Spinal cord (tissue), 10 donors: ENCODE measurements around the gene SCART1. TPM values are rescaled to one million over a fixed set of nuclear protein-coding genes. Genes with fewer than 3 reads are reported as not detected.
"Not testable (repeated sequence)": the region's sequence is repeated elsewhere in the genome, so short reads cannot be mapped to it uniquely, and the experiment has no call there.

Source experiments
- DNase-seq, 6 donors: peaks; one replicate each; pipeline versions ENCODE4 v3.0.0 to v3.0.0-alpha.2; 2013 to 2015; ENCODE audit warnings: low spot score in 6 of 6, low read depth in 4 of 6
- H3K27ac ChIP-seq: one replicate; pipeline ENCODE4 v1.5.1; 2013; ENCODE audit warnings: low read depth, low read length, control low read depth
- H3K27me3 ChIP-seq: one replicate; pipeline ENCODE4 v1.6.1; 2013; ENCODE audit warnings: low read length; ENCODE audit not compliant: control insufficient read depth, insufficient read depth
- H3K36me3 ChIP-seq: one replicate; pipeline ENCODE4 v1.6.1; 2013; ENCODE audit warnings: low read length; ENCODE audit not compliant: control insufficient read depth, insufficient read depth
- H3K4me1 ChIP-seq: one replicate; pipeline ENCODE4 v1.6.1; 2013; ENCODE audit warnings: low read length; ENCODE audit not compliant: control insufficient read depth, insufficient read depth
- H3K4me3 ChIP-seq: one replicate; pipeline ENCODE4 v1.5.1; 2013; ENCODE audit warnings: low read depth, low read length, control low read depth
- H3K9me3 ChIP-seq: one replicate; pipeline ENCODE4 v1.6.1; 2013; ENCODE audit warnings: low read length; ENCODE audit not compliant: control insufficient read depth, insufficient read depth
- WGBS: methylation state at CpG from one replicate; pipeline ENCODE4 v1.1.5; 2013; ENCODE audit warnings: missing lambda C conversion rate; ENCODE audit not compliant: insufficient coverage; 5-methylcytosine and 5-hydroxymethylcytosine counted together
- polyA plus RNA-seq, 2 donors: library from polyadenylated mRNA; unstranded; fragments of 120-200 nt; gene quantifications; one replicate each; pipeline ENCODE4 v1.2.1, GENCODE V29; 2013; ENCODE audit not compliant: insufficient read length in 2 of 2
- total RNA-seq, 2 donors: library from RNA; depleted of rRNA in 1 of 2; stranded (reverse); fragments of 120-200 nt in 1 of 2; fragments of >200 nt in 1 of 2; gene quantifications; one replicate each; pipeline versions ENCODE4 v1.2.3 to v1.2.4, GENCODE V29; 2013 to 2014
- donor health status: healthy.

The SCART1 gene
- total and polyA plus RNA-seq, 4 donors: 1.7 to 2.9 (median 2.3) TPM

DNA sequence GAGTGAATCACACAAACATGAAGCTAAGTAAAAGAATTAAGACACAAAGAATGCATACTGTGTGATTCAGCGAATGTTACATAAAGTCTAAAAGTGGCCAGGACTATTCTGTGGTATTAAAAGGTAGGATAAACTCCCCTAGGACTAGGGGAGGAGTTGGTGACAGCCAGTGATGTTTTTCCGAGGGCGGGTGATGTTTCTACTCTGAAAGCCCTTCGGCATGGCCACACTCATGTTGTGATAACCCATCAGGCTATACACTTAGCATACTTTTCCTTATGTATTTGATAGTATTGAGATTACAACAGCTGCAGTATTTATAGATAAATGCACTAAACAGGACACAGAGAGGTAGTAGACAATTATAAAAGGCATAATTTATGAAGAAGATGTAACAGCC is 57.7 kb downstream of the SCART1 start:
- Histone ChIP-seq H3K9me3 (peaks cover 9% of the 10 kb centered on the region), H3K27me3 (no peaks in the 10 kb centered on the region), H3K36me3 (no peaks in the 10 kb centered on the region), H3K27ac (no peak overlapping the region), H3K4me1 (no peaks in the 10 kb centered on the region), H3K4me3 (no peak overlapping the region)
- no peak for DNase-seq
- WGBS: no CpG with 5 or more reads among the region's 4 CpGs

DNA sequence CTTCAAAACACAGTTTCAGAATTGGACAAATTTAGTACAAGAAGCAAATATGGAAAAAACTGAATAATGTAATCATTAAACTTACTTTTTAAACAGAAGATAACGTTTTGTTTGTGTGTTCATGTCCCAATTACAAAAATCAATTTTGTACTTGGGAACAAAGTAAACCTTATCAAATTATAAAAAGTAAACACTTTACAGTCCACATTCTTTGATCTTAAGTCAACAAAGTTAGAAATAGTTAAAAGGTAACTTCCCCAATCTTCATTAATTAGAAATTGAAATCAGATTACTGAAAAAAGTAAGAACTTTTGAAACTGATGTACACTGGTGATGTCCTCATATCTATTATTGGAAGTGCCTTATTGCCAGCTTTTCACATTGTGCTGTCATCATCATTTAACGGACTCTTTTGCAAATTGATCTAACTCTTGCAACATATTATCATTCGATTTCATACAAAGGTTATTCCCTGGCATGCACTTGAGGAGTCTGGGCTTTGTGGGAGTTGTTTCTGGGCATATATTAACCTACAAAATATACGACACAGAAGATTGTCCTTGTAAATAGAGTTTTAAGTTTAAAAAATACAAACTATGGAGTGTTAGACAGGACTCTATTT is 58.3 kb downstream of the SCART1 start:
- peaks cover 8% of the 10 kb centered on the region for H3K9me3 ChIP-seq
- H3K36me3 ChIP-seq: no peaks in the 10 kb centered on the region
- no peak for DNase-seq
- H3K4me1 ChIP-seq: no peaks in the 10 kb centered on the region
- H3K4me3 ChIP-seq: no peak overlapping the region
- no peak overlapping the region for H3K27ac ChIP-seq
- H3K27me3 ChIP-seq: no peaks in the 10 kb centered on the region
- no CpG with 5 or more reads among the region's 4 CpGs for WGBS

DNA sequence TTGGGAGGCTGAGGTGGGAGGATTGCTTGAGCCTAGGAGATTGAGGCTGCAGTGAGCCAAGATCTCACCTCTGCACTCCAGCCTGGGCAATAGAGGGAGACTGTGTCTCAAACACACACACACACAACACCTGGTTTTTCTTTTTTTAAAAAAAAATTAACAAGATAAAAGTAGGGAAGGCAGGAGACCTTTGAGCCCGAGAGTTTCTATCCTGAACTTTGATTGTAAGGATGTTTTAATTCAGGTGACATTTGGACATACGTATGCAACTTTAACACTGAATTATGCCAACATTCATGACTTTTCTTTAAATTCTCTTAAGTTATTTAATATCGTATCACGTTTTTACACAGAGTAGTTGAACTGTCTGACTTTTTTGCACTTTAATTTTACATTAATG is 61.7 kb downstream of the SCART1 start:
- DNase-seq: no peak
- Histone ChIP-seq H3K27ac (no peak overlapping the region), H3K36me3 (no peaks in the 10 kb centered on the region), H3K4me1 (peaks cover 5% of the 10 kb centered on the region), H3K27me3 (no peaks in the 10 kb centered on the region), H3K4me3 (no peak overlapping the region), H3K9me3 (peaks cover 4% of the 10 kb centered on the region)
- no CpG with 5 or more reads among the region's 4 CpGs for whole genome bisulfite sequencing

DNA sequence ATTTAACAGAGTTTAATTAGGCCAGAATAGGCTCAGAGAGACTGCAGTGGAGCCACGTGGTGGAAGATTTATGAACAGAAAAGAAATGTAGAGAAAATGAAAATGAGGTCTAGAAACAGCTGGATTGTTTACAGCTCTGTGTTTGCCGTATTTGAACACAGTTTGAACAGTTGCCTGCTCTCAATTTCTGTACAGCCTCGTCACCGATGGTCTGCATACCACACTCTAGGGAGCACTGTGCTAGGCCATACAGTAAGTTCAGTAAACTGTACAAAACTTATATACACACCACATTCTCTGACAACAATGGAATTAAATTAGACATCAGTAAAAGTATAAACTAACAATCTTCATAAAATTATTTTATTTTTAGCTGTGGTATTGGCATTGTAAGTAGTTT is 62.3 kb downstream of the SCART1 start:
- Histone ChIP-seq H3K4me3 (no peak overlapping the region), H3K4me1 (peaks cover 5% of the 10 kb centered on the region), H3K36me3 (no peaks in the 10 kb centered on the region), H3K27me3 (no peaks in the 10 kb centered on the region), H3K9me3 (peaks cover 4% of the 10 kb centered on the region), H3K27ac (no peak overlapping the region)
- peak in 1 of 6 donors; percentile 1 for DNase-seq
- 41% methylated on average over 4 of the region's 4 CpGs for WGBS

DNA sequence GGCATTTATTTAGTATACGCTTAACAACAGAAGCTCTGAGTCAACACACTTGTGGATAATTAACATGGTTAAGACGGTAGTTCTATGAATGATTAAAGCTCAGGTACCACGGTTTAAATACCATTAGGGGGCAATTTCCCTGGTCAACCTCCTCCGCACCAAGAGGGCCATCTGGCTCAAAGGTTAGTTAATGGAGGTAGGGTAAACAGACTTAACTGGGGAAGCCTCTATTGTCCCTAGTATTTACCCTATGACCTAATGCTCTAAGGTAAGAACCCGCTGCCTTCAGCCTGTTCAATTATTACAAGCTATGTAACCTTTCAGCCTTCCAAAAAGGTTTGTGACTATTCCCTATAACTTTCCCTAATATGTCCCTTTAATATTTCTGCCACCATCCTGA is 64.8 kb downstream of the SCART1 start:
- not testable (repeated sequence) for H3K27me3 ChIP-seq, H3K4me3 ChIP-seq, H3K9me3 ChIP-seq, H3K4me1 ChIP-seq, H3K27ac ChIP-seq, DNase-seq, H3K36me3 ChIP-seq
- WGBS: 71% methylated on average over 4 of the region's 5 CpGs

Other genes starting within 250 kb of the SCART1 start
- not detected for gene UTF1, start 223.7 kb upstream of the SCART1 start, total RNA-seq
- gene UTF1, start 223.7 kb upstream of the SCART1 start, polyA plus RNA-seq: not detected
- gene VENTX, start 216.1 kb upstream of the SCART1 start, total RNA-seq: under 1 TPM in 1 of 2 donors, not detected in 1; 0.06 TPM
- gene VENTX, start 216.1 kb upstream of the SCART1 start, polyA plus RNA-seq: under 1 TPM; 0.14 to 0.24 TPM
- gene ADAM8, start 177.1 kb upstream of the SCART1 start, total RNA-seq: 1 to 10 TPM; 1.7 to 3.9 TPM
- gene ADAM8, start 177.1 kb upstream of the SCART1 start, polyA plus RNA-seq: 1 to 10 TPM; 3.1 to 4.9 TPM
- 10 to 100 TPM; 35.0 to 45.9 TPM for gene TUBGCP2, start 145.1 kb upstream of the SCART1 start, total RNA-seq
- gene TUBGCP2, start 145.1 kb upstream of the SCART1 start, polyA plus RNA-seq: 10 to 100 TPM; 70.4 to 81.4 TPM
- gene ZNF511, start 145.0 kb upstream of the SCART1 start, total RNA-seq: 10 to 100 TPM in 1 of 2 donors, 1 to 10 TPM in 1; 9.4 to 21.5 TPM
- 10 to 100 TPM; 22.6 to 25.8 TPM for gene ZNF511, start 145.0 kb upstream of the SCART1 start, polyA plus RNA-seq
- 10 to 100 TPM; 15.9 to 24.9 TPM for gene CALY, start 117.0 kb upstream of the SCART1 start, total RNA-seq
- gene CALY, start 117.0 kb upstream of the SCART1 start, polyA plus RNA-seq: 100 to 1,000 TPM; 230 to 251 TPM
- gene PRAP1, start 106.6 kb upstream of the SCART1 start, total RNA-seq: 10 to 100 TPM in 1 of 2 donors, not detected in 1; 16.5 TPM
- gene PRAP1, start 106.6 kb upstream of the SCART1 start, polyA plus RNA-seq: under 1 TPM; 0.44 to 0.57 TPM
- 10 to 100 TPM in 1 of 2 donors, 1 to 10 TPM in 1; 3.4 to 22.6 TPM for gene FUOM, start 95.9 kb upstream of the SCART1 start, total RNA-seq
- 1 to 10 TPM; 7.8 to 7.9 TPM for gene FUOM, start 95.9 kb upstream of the SCART1 start, polyA plus RNA-seq
- gene ECHS1, start 80.6 kb upstream of the SCART1 start, total RNA-seq: 10 to 100 TPM; 52.1 to 94.0 TPM
- 100 to 1,000 TPM; 107 to 115 TPM for gene ECHS1, start 80.6 kb upstream of the SCART1 start, polyA plus RNA-seq
- 1 to 10 TPM; 6.4 to 8.1 TPM for gene PAOX, start 74.7 kb upstream of the SCART1 start, total RNA-seq
- 10 to 100 TPM; 11.5 to 13.4 TPM for gene PAOX, start 74.7 kb upstream of the SCART1 start, polyA plus RNA-seq
- gene MTG1, start 59.8 kb upstream of the SCART1 start, total RNA-seq: 10 to 100 TPM; 23.4 to 35.1 TPM
- 10 to 100 TPM; 50.4 to 91.2 TPM for gene MTG1, start 59.8 kb upstream of the SCART1 start, polyA plus RNA-seq
- gene SPRN, start 29.3 kb upstream of the SCART1 start, total RNA-seq: 1 to 10 TPM; 4.8 to 6.1 TPM
- 10 to 100 TPM; 38.9 to 42.5 TPM for gene SPRN, start 29.3 kb upstream of the SCART1 start, polyA plus RNA-seq
- 10 to 100 TPM in 1 of 2 donors, 1 to 10 TPM in 1; 5.0 to 12.7 TPM for gene CYP2E1, start 73.4 kb downstream of the SCART1 start, total RNA-seq
- 10 to 100 TPM; 18.1 to 21.6 TPM for gene CYP2E1, start 73.4 kb downstream of the SCART1 start, polyA plus RNA-seq
- under 1 TPM; 0.40 to 0.83 TPM for gene SYCE1, start 111.6 kb downstream of the SCART1 start, total RNA-seq
- gene SYCE1, start 111.6 kb downstream of the SCART1 start, polyA plus RNA-seq: 1 to 10 TPM; 4.8 to 5.8 TPM
- not detected for gene FRG2B, start 172.8 kb downstream of the SCART1 start, total RNA-seq
- gene FRG2B, start 172.8 kb downstream of the SCART1 start, polyA plus RNA-seq: not detected